CD4-positive, alpha-beta T cell treated with Interleukin-17A for 4 hours (primary cell): ENCODE data around the gene CFP.
"Not testable (repeated sequence)": the region's sequence is repeated elsewhere in the genome, so short reads cannot be mapped to it uniquely, and the experiment has no call there.

ENCODE experiments used
- DNase-seq: peaks from one replicate; pipeline ENCODE4 v3.0.0-alpha.2; 2020; ENCODE audit warnings: mixed read lengths

CFP gene

DNA sequence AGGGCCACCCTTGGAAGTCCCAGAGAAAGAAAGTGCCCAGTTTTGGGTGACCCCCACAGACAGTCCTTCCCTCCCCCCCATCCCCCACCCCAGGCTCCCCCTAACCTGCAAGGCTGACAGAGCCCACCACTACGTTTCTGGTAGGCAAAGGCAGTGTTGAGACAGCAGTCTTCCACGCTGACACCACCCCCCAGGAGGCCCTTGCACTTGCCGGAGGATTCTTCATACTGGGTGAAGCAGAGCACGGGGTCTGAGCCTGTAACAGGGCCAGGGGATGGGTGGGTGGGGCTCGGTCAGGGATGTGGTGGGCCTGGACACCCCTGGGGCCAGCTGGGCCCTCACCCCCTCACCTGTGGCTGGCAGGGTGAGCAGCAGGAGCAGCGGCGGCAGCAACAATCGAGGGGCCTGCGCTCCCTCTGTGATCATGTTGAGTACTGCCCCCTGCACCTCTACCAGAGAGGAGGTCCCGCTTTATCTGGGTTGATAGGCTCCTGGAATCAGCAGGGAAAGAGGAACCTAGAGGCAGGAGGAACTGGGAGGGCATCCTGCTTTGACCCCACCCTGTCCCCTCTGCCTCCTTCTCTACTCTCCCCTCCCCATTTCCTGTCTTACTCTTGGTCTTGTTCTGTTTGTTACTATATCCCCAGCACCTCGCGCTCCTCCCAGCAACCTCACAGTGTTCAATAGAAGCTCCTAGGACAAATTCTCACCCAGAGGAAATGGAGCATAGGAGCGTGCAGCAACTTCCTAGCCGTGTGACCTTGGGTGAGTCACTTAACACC, at the start of gene CFP:
CFP (minus strand) TSS at position 512 of the 782 bp plus-strand sequence; CDS start at position 426, 86 bp downstream.
- DNase-seq: peak; percentile 48

DNA sequence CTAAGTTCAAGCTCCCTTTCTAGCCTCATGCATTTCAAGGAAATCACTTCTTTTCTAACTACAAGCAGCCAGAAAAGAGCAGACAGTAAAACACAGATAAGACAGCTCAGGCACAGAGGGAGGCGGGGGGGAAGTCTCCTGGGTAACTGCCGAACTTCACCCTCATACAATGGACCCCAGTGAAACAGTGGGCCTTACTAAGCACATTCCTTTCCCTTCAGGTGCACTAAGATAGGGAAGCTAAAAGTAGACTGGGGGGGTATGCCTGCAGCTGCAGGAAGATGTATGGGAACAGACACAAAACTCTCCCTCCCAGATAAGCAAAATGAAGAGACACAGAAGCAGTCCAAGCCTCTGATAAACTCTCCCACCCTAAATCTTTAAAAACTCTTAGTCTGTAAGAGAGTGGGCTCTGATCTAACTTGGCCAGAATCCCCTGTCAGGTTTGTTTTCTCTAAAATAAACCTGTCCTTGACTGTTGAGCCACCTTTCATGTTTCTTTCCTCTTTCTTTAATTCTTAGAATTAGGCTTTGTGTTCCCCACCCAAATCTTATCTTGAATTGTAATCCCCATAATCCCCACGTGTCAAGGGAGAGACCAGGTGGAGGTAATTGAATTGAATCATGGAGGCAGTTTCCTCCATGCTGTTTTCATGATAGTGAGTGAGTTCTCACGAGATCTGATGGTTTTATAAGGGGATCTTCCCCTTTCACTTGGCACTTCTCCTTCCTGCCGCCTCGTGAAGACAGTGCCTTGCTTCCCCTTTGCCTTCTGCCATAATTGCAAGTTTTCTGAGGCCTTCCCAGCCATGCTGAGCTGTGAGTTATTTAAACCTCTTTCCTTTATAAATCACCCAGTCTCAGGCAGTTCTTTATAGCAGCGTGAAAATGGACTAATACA, 46.5 kb upstream of the CFP start:
- DNase-seq: not testable (repeated sequence)

DNA sequence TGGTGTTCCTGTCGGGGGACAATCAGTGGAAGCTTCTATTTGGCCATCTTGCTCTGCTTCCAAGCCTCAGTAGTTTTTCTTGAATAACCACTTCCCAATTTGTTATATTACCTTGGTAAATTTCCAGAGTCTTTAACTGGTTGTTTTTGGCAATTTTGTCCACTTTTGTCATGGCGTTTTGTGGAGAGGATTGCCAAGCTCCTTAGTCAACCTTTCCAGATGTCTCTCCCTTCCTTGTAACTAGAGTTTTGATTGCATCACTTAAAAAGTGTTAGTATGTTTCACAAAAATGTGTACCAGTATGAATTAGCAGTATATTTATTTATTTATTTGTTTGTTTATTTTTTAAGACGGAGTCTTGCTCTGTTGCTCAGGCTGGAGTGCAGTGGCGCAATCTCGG, 45.0 kb upstream of the CFP start:
- DNase-seq: no peak

DNA sequence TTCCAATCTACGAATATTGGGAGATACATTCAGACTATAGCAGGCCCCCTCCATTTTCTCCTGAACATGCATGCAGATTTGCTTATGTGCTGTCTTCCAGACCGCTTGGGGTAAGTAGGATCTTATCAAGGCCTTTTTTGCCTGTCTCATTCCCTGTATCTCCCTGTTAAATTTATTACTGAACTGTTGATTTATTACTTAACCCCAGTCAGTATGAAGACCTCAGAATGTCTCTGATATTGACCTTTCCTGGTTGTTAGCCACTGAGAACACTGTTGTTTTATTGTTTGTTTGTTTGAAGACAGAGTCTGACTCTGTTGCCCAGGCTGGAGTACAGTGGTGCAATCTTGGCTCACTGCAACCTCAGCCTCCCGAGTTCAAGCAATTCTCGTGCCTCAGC, 36.1 kb upstream of the CFP start:
- DNase-seq: not testable (repeated sequence)

DNA sequence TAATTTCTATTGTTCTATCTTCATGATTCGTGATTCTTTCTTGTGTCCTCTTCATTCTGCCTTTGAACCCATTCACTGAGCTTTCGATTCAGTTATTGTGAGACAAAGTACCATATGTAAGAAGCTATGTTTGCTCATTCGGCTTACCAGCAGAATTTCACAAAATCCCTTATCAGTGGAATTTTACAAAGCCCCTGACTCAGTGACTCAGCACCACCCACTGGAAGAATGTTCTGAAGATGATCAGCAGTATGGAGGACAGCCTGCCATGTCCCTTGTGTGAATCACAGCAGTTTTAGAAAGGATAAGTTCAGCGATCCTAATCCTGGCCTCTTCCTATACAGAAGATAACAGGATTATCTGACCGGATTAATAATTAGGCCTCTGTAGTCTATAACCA, 35.0 kb upstream of the CFP start:
- no peak for DNase-seq

DNA sequence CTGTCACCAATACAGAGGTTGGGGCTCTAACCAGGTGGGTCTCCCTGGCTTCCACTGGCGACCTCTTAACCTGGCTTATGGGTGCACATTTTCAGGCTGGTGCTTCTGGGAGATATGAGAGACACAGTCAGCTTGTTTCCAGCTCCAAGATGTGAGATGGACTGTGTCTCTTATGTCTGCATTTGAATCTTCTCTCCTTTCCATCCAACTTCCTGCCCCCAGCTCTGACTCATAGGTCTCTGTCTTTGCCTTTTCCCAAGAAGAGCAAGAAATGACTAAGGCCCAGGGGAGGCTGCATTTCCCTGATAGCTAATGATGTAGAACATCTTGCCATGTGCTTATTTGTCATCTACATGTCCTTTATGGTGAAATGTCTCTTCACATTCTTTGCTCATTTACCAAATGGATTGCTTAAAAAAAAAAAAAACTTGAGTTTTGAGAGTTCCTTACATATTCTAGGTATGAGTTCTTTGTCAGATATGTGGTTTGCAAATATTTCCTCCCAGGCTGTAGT, 32.5 kb upstream of the CFP start:
- no peak for DNase-seq

DNA sequence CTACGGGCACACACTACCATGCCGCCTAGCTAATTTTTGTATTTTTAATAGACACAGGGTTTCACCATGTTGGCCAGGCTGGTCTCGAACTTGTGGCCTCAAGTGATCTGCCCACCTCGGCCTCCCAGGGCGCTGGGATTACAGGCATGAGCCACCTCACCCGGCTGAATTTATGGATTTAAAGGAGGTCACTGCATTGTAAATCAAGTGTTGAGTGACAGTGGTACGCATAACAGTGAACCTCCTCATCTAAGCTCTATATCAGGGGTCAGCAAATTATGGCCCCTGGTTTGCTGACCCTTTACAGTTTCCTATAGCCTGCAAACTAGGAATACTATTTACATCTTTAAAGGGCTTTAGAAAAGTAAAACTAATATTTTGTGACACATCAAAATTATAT, 31.8 kb upstream of the CFP start:
- no peak for DNase-seq

DNA sequence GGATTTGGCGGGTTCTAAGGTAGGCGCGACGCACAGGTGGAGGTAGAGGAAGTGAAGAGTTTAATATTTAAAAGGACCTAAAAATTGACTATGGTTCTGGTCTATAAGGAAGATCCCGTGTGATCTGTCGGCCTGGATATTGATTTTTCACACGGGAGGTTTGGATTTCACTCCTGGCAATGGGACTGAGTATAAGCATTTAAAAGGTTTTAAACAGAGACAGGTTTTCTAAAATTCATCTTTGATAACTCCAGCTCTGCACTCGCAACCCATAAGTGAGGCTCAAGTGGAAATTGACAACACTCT, 29.6 kb upstream of the CFP start:
- no peak for DNase-seq

DNA sequence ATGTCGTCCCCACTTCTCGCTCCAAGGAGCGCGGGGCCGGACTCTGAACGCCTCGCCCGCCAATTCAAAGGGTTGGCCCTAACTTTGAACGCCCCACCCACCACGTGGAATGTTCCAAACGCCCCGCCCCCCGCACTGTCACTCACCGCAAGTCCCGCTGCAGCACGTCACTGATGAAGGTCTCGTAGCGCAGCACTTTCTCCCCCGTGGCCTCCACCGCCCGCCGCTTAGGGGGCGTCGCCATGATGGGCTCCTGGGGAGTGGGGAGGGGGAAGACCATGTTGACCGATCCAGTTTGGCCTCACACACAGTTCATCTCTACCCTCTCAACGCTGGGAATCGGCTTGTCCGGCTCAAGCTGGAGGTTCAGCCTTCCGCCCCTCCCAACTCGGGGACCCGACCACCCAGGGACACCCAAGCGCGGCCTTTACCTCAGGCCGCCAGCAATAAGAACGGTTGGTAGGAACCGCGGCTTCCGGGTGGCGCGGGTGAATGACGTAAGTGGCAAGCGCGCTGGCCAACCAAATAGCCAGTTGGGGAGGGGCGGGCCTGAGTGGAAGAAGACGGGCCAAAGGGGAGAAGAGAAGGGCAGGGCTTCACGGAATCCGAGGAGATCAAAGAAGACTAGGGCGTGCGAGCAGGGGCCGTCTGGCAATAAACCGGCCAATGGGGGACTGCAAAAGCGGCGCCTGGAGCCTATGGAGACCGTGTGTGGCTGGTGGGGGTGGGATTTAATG, 29.1 kb upstream of the CFP start, which contains the start of gene UXT:
UXT (minus strand) TSS at position 497 of the 737 bp plus-strand sequence; CDS start at position 244, 253 bp downstream.
- DNase-seq: peak; percentile 91

DNA sequence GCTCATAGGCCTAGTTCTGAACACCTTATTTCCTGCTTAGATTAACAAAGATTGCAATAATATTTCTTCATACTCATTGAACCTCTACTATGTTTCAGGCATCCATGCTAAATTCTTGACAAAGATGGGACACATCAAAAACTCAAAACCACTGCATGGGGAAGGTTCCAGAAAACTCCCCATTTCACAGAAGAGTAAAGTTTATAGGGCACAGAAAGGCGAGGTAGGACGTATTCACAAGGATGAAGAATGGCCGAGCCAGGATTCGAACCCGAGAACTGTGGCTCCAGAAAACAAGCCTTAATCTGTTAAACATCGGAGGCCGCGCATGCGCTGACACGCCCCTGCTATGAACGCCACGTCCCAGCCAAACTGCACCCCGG, 28.6 kb upstream of the CFP start:
- DNase-seq: no peak

DNA sequence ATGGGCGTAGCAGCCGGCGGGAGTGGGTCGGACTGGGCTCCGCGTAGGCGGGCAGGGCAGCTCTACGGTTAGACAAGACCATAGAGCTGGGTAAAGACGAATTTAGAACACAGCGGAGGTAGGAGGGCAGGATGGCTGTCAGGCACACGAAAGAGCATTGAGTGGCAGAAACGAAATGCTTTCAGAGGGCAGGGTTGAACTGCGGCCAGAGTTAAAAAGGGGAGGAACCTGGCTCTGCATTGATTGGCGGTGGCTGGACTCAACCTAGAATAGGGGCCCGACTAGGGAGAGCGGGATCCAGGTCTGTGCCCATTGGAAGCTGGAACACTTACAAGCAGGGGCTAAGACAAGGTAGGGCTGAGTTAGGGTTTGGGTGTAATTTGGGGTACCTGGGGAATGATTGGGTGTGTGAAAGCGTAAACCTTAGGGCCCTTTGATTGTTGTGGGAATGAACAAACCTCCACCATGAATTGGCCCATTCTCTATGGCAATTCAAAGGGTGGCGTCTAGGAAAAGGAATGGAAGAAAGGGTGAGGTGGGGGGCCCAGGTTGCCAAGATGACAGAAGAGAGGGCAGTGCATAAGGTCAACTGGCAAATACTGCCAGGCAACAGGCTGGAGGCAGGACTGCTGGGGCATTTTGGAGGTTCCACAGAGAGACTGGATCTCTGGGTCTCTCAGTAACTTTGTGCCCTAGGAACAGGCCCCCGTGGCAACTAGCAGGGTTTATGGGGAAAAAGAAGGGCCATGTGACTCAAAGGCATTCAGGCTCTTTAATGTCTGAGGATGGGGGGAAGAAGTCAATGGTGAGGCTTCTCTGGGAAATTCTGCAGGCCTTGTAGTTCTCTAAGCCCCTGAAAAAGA, 21.5 kb upstream of the CFP start:
- no peak for DNase-seq

DNA sequence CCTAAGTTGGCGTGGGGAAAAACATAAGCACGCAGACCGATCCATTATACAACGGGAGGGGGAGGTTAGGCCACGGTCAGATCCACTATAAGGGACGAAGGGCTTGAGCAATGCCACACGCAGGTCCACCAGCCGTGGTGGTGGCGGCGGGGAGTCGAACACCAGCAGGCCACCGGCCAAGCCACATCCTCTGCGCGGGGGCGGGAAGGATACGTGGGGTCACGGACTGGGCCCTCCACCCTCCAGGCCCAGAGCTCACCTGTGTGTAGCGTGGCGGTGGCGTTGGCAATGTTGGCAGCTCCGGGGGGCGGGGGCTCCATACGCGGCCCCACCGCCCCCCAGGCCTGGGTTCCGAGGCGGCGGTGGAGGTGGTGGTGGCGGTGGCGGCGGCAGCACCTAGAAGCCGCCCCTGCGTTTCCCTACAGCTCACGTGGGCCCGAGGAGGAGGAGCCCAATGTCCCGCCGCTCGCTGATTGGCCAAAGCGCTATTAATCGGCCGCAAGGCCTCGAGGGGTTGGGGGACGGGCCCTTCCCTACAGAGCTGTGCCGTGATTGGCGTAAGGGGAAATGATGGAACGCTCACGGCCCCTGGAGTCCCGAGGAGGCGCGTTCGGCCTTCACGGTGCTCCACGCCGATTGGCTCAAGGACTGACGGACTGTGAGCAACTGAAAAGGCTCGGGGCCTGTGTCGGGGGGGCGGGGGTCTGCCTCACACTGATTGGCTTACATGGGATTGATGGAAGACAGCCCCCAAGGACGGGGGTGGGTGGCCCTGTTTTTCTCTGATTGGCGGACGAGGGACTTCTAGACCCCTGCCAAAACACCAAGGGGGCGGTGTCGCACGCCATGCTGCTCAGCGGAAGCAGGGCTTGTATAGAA, 20.7 kb upstream of the CFP start, which contains the start of gene ELK1:
ELK1 (minus strand) TSS at position 400 of the 879 bp plus-strand sequence. CDS start 9,122 bp downstream, outside the sequence.
- DNase-seq: peak; percentile 90

DNA sequence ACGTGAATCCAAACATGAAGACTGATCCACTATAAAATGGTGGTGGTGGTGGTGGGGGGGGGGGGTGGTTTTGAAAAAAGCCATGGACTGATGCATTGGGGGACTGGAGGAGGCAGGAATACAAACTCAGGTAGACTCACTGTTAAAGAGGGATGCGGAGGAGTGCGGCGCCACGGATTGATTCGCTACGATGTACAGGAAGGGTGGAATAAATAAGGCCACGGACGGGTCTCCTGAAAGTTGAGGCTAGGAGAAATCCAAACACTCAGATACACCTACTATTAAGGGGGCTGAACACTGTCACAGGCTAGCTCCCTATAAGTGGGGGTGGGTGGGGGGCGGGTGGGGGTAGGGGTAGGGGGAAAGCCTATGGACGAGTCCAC, 20.0 kb upstream of the CFP start:
- no peak for DNase-seq

DNA sequence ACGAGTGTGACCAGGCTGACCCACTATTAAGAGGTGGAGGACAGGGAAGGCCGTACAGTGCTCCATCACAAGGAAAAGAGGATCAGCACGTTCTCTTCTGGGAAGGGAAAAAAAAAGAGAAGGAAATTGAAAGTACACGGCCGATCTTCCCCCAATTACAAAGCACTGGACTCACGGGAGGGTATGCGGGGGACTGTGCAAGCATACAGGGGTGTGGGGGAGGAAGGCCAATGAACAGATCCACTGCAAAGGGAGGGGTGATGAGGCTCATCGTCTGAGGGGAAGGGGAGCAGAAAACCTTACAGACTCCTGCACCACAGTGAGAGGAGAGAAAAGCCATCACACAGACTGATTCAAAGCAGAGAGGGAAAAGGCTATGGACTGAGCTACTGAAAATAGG, 19.5 kb upstream of the CFP start:
- DNase-seq: no peak

DNA sequence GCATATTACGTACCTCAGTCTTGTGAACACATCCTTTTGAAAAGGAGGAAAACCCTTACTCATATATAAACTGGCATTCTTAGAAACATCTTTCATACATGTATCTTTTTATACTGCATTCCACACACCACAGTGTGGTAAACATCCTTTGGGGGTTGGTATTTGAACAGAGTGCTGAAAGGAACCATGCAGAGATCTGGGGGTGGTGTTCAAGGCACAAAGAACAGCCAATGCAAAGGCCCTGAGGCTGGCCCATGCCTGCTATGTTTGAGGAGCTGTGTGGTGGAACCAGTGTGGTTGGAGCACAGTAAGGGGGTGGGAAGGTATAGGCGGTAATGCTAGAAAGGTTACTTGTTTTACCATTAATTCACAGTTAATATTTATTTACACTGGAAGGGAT, 18.6 kb upstream of the CFP start:
- DNase-seq: no peak

DNA sequence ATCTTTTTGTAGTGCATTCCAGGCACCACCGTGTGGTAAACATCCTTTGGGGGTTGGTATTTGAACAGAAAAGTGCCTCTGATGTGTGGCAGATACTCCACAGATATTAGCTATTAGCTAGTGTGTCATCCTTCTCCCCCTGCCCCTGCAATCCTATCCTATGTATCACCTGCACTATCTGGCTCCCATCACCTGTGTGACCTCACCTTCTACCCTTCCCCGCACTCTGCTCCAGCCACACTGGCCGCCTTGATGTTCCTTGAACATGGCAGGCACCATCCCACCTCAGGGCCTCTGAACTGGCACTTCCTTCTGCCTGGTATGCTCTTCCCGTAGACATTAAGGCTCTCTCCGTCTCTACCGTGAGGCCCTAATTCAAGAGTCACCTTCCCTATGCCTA, 16.9 kb upstream of the CFP start:
- DNase-seq: no peak

DNA sequence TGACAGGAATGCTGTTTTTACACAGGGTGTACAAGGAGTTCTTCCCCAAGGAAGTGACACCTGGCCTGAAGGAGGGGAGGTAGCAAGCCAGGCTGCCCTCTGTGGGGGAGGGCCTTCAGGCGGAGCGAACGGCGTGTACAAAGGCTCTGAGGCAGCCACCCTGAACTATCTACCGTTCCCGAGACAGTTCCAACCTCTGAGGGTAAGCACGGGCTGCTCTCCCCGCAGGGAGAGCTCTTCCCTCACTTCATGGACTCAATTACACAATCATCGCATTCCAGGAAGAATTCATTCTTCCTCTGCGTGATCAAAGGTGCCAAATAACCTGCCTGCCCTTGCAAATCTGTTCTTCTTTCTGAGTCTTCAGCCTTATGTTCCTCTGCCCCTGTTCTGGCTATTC, 15.8 kb upstream of the CFP start:
- no peak for DNase-seq

DNA sequence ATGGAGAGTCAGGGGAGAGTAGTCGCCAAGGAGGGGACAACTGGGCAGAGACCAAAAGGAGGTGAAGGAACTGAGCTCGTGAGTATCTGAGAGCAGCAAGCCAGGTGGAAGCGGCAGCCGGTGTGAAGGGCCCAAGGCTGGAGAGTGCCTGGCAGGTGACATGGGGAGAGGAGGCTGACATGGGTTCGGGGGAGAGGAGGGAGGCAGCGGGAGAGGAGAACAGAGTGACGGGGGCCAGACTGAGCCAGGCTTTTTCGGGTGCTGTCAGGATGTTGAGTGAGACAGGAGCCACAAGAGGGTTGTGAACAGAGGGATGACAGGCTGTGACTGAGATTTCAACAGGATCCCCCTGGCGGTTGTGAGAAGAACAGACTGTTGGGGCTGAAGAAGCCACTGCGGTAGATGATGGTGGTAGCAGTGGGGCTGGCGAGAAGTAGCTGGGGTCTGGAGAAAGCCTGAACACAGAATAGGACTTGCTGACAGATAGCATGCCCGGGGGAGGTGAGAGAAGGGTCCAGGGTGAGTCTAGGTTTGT, 14.9 kb upstream of the CFP start:
- peak; percentile 23 for DNase-seq

DNA sequence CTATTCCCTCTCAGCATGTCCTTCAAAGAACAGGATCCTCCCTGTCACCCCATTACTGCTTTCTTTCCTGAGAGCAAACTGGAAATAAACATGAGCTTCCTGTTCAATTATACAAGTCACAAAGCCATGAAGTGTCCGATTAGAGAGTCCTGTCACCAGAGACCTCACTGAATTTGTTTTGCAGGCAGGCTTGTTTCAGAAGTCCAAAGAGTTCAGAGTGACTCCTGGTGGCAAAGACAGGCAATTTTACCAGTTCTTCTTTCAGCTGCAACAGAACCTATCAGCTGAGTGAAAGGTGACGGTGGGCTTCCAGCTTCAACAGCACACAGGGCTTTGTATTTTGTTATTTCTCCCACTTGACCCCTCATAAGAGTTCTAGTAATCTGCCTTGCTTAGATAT, 14.2 kb upstream of the CFP start:
- DNase-seq: no peak

DNA sequence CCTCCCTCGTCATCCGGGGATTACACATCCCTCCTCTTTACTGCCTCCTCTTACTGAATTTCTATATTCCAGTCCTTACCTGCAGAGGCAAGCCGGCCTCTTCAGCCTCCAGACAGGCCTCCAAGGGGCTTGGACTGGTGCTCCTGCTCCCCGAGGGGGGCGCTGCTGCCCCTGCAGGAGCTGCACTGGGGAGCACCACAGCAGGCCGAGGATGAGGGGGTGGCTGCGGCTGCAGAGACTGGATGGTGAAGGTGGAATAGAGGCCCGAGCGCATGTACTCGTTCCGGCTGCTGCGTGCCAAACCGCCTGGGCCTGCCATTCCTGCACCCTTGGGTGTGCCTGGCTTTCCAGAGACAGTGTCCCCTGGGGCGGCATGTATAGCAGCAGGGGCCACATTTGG, 9.1 kb upstream of the CFP start:
- no peak for DNase-seq
